Karpas-422 (cell line): Measurements from ENCODE around the gene CNGA3. TPM values are rescaled to one million over a fixed set of nuclear protein-coding genes. Genes with fewer than 3 reads are reported as not detected.

Experiments used
- DNase-seq: peaks from one replicate; pipeline ENCODE4 v3.0.0-alpha.2; 2015
- H2AFZ ChIP-seq: fragments of 200-600 bp; sonication (generic); 2 replicates; pipeline ENCODE4 v1.6.1; 2014; ENCODE audit warnings: antibody characterized with exemption, low read length, mixed read lengths
- H3K27ac ChIP-seq: fragments of 200-600 bp; sonication (generic); 2 replicates; pipeline ENCODE4 v1.5.1; 2014; ENCODE audit warnings: mild to moderate bottlenecking, low read length, moderate library complexity
- H3K27me3 ChIP-seq: fragments of 200-600 bp; sonication (generic); 2 replicates; pipeline ENCODE4 v1.6.1; 2014; ENCODE audit warnings: low read length, mixed read lengths
- H3K36me3 ChIP-seq: fragments of 200-600 bp; sonication (generic); 2 replicates; pipeline ENCODE4 v1.6.1; 2014; ENCODE audit warnings: low read length, mixed read lengths; ENCODE audit not compliant: insufficient read depth
- H3K4me1 ChIP-seq: fragments of 200-600 bp; sonication (generic); 2 replicates; pipeline ENCODE4 v1.6.1; 2014; ENCODE audit warnings: mild to moderate bottlenecking, low read length, mixed read lengths
- H3K4me2 ChIP-seq: fragments of 200-600 bp; sonication (generic); 2 replicates; pipeline ENCODE4 v1.6.1; 2014; ENCODE audit warnings: low read length, low read depth, mild to moderate bottlenecking; ENCODE audit not compliant: poor library complexity, severe bottlenecking
- H3K4me3 ChIP-seq: fragments of 200-600 bp; sonication (generic); 2 replicates; pipeline ENCODE4 v1.5.1; 2014; ENCODE audit warnings: mild to moderate bottlenecking, antibody characterized with exemption, low read length, mixed read lengths
- H3K79me2 ChIP-seq: fragments of 200-600 bp; sonication (generic); 2 replicates; pipeline ENCODE4 v1.6.1; 2014; ENCODE audit warnings: mild to moderate bottlenecking, low read length, mixed read lengths
- H3K9ac ChIP-seq: fragments of 200-600 bp; sonication (generic); 2 replicates; pipeline ENCODE4 v1.6.0; 2014; ENCODE audit warnings: low read length
- H3K9me2 ChIP-seq: fragments of 200-600 bp; sonication (generic), shearing (Covaris generic); replicated peaks from 2 replicates; pipeline ENCODE4 v1.6.0; 2014; ENCODE audit warnings: mild to moderate bottlenecking, low read length, moderate library complexity; ENCODE audit not compliant: insufficient read depth
- H3K9me3 ChIP-seq: fragments of 300-700, 200-600 bp; sonication (generic); 2 replicates; pipeline ENCODE4 v1.6.1; 2014; ENCODE audit warnings: low read length, mixed read lengths
- H4K20me1 ChIP-seq: fragments of 200-600 bp; sonication (generic); 2 replicates; pipeline ENCODE4 v1.6.1; 2014; ENCODE audit warnings: mild to moderate bottlenecking, antibody characterized with exemption, low read length, low read depth; ENCODE audit not compliant: insufficient read depth
- total RNA-seq: library from RNA; depleted of rRNA; stranded (reverse); fragments of >200 nt; shearing (Covaris generic); gene quantifications from 2 replicates; pipeline ENCODE4 v1.2.3, GENCODE V29; 2014; ENCODE audit warnings: low replicate concordance

The CNGA3 gene
- total RNA-seq, 1 experiment from 2014 or later, result 0.07 TPM

- no peak overlapping the region for H3K4me2 ChIP-seq
These were observed 11.6 kb downstream of the CNGA3 start for GRCh38 chr2:98357849-98358248.

GRCh38 chr2:98359986-98360385 is 13.7 kb downstream of the CNGA3 start:
- no peaks in the 10 kb centered on the region for H3K36me3 ChIP-seq
- H3K27ac ChIP-seq, result no peak overlapping the region
- no peak overlapping the region for H3K9ac ChIP-seq
- H3K4me1 ChIP-seq, result no peaks in the 10 kb centered on the region
- no peaks in the 10 kb centered on the region for H3K9me3 ChIP-seq
- H3K4me3 ChIP-seq, result no peak overlapping the region
- no peak overlapping the region for H2AFZ ChIP-seq
- H3K9me2 ChIP-seq, result no peaks in the 10 kb centered on the region
- H3K27me3 ChIP-seq, result no peaks in the 10 kb centered on the region
- H3K4me2 ChIP-seq, result no peak overlapping the region
- no peak for DNase-seq
- H3K79me2 ChIP-seq, result no peaks in the 10 kb centered on the region
- H4K20me1 ChIP-seq, result no peaks in the 10 kb centered on the region

More at GRCh38 chr2:98357849-98358248, 11.6 kb downstream of the CNGA3 start:
- no peaks in the 10 kb centered on the region for H3K36me3 ChIP-seq
- H3K79me2 ChIP-seq, result no peaks in the 10 kb centered on the region
- H3K9me3 ChIP-seq, result no peaks in the 10 kb centered on the region
- no peak overlapping the region for H2AFZ ChIP-seq
- no peak overlapping the region for H3K27ac ChIP-seq
- H4K20me1 ChIP-seq, result no peaks in the 10 kb centered on the region
- no peaks in the 10 kb centered on the region for H3K9me2 ChIP-seq
- no peak overlapping the region for H3K4me3 ChIP-seq
- H3K4me1 ChIP-seq, result no peaks in the 10 kb centered on the region
- H3K9ac ChIP-seq, result no peak overlapping the region
- no peaks in the 10 kb centered on the region for H3K27me3 ChIP-seq
- DNase-seq, result no peak

- H3K27ac ChIP-seq, result no peak overlapping the region
- H3K27me3 ChIP-seq, result no peaks in the 10 kb centered on the region
- no peaks in the 10 kb centered on the region for H3K36me3 ChIP-seq
- H3K4me2 ChIP-seq, result no peak overlapping the region
- no peak overlapping the region for H2AFZ ChIP-seq
- no peaks in the 10 kb centered on the region for H3K4me1 ChIP-seq
- no peaks in the 10 kb centered on the region for H3K9me3 ChIP-seq
- DNase-seq, result no peak
- H4K20me1 ChIP-seq, result no peaks in the 10 kb centered on the region
- H3K9ac ChIP-seq, result no peak overlapping the region
- no peaks in the 10 kb centered on the region for H3K9me2 ChIP-seq
- H3K4me3 ChIP-seq, result no peak overlapping the region
- H3K79me2 ChIP-seq, result no peaks in the 10 kb centered on the region
These were observed 21.5 kb downstream of the CNGA3 start for GRCh38 chr2:98367721-98368120.

DNA sequence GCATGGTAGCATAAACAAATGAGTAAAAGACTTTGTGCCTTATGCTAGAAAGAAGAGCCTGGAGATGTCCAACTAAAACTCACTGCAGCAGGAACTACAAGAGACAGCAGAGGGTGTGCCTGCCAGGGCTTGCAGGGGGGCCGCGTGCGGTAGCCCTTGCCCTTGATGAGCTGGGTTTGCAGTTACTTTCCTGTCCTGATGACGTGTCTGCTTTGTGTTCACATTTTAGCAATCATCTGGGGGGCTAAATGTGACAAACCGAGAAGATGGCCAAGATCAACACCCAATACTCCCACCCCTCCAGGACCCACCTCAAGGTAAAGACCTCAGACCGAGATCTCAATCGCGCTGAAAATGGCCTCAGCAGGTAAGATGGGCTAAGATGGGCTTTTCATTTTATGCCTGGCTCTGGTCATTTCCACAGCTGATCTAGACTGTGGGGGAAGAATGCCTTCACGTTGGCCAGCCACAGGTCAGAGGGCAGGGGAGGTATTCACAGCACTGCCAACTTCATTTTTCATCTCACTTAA is 23.5 kb downstream of the CNGA3 start:
- Histone ChIP-seq H3K9me2 (no peaks in the 10 kb centered on the region), H3K9ac (no peak overlapping the region), H2AFZ (no peak overlapping the region), H3K27me3 (no peaks in the 10 kb centered on the region), H3K27ac (no peak overlapping the region), H3K4me1 (no peaks in the 10 kb centered on the region), H3K4me2 (no peak overlapping the region), H3K4me3 (no peak overlapping the region), H3K9me3 (no peaks in the 10 kb centered on the region), H3K79me2 (no peaks in the 10 kb centered on the region), H4K20me1 (no peaks in the 10 kb centered on the region), H3K36me3 (no peaks in the 10 kb centered on the region)
- no peak for DNase-seq

DNA sequence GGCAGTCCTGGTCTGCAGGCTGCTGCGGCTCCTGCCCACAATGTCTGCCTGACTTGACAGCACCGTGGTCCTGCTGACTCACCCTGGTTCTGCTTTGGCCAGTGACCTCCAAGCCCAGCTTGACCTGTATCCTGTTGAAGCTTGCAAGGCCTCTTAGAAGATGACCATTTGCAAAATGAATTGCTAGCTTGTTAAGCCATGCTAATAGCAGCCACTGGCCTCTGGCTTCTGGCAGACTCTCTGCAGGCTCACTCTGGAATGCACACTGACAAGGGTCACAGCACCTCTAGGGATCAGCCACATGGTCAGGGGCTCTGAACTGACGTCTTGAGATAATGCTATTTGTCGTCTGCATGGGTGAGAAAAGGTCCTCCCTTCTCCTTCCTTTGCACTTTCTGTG is 25.9 kb downstream of the CNGA3 start:
- no peak overlapping the region for H3K4me2 ChIP-seq

GRCh38 chr2:98372579-98372978 is 26.3 kb downstream of the CNGA3 start:
- no peak overlapping the region for H3K4me3 ChIP-seq
- H4K20me1 ChIP-seq, result 0 out of 2 replicates have a peak, but pooled peaks cover 2% of the 10 kb centered on the region
- no peak for DNase-seq
- no peak overlapping the region for H2AFZ ChIP-seq
- H3K27ac ChIP-seq, result no peak overlapping the region
- H3K4me2 ChIP-seq, result no peak overlapping the region
- H3K9me3 ChIP-seq, result no peaks in the 10 kb centered on the region
- H3K79me2 ChIP-seq, result no peaks in the 10 kb centered on the region
- no peaks in the 10 kb centered on the region for H3K9me2 ChIP-seq
- H3K4me1 ChIP-seq, result no peaks in the 10 kb centered on the region
- no peaks in the 10 kb centered on the region for H3K27me3 ChIP-seq
- H3K9ac ChIP-seq, result no peak overlapping the region
- no peaks in the 10 kb centered on the region for H3K36me3 ChIP-seq

More for the DNA sequence above, 25.9 kb downstream of the CNGA3 start:
- Histone ChIP-seq H3K4me3 (no peak overlapping the region), H3K27me3 (no peaks in the 10 kb centered on the region), H3K79me2 (no peaks in the 10 kb centered on the region), H3K9me2 (no peaks in the 10 kb centered on the region), H3K9ac (no peak overlapping the region), H4K20me1 (0 out of 2 replicates have a peak, but pooled peaks cover 2% of the 10 kb centered on the region), H3K4me1 (no peaks in the 10 kb centered on the region), H3K27ac (no peak overlapping the region), H3K36me3 (no peaks in the 10 kb centered on the region), H2AFZ (no peak overlapping the region), H3K9me3 (no peaks in the 10 kb centered on the region)
- no peak for DNase-seq

GRCh38 chr2:98374286-98374685 is 28.0 kb downstream of the CNGA3 start:
- H3K4me3 ChIP-seq, result no peak overlapping the region
- no peaks in the 10 kb centered on the region for H3K9me2 ChIP-seq
- 0 out of 2 replicates have a peak, but pooled peaks cover 2% of the 10 kb centered on the region for H4K20me1 ChIP-seq
- H2AFZ ChIP-seq, result no peak overlapping the region
- H3K27ac ChIP-seq, result no peak overlapping the region
- no peaks in the 10 kb centered on the region for H3K79me2 ChIP-seq
- H3K4me2 ChIP-seq, result no peak overlapping the region
- H3K27me3 ChIP-seq, result no peaks in the 10 kb centered on the region
- DNase-seq, result no peak
- no peaks in the 10 kb centered on the region for H3K36me3 ChIP-seq
- H3K4me1 ChIP-seq, result no peaks in the 10 kb centered on the region
- no peak overlapping the region for H3K9ac ChIP-seq
- no peaks in the 10 kb centered on the region for H3K9me3 ChIP-seq

DNA sequence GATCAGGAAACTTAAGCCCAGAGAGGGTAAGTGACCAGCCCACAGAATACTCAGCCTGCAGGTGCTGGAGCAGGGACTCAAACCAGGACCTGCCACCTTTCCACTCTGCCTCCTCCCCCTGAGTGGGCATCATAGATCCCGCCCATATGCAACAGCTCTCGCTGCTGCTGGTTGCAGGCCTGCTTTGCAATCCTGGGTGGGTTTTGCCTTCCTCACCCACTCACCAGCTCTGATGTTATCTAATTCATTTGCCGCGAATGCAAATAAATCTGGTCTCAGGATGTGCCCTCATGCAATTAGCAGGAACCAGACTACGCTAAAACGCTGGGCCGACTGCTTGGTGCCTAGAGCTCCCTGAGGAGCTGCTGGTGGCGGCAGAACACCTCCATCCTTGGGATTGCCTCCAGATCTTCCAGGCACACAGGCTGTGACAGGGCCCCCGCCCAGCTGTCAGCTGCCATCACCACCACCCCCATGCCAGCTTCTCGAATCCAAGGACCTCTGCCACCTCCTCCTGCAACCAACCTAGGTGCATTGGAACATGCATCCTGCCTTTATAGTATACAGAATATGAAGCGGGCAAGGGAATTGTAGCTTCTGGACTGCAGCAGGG is 28.8 kb downstream of the CNGA3 start:
- Histone ChIP-seq H4K20me1 (0 out of 2 replicates have a peak, but pooled peaks cover 2% of the 10 kb centered on the region), H3K79me2 (no peaks in the 10 kb centered on the region), H3K9me3 (no peaks in the 10 kb centered on the region)

More for the DNA sequence above, 28.8 kb downstream of the CNGA3 start:
- H3K4me3 ChIP-seq, result no peak overlapping the region
- no peaks in the 10 kb centered on the region for H3K9me2 ChIP-seq
- H3K9ac ChIP-seq, result no peak overlapping the region
- no peak for DNase-seq
- no peak overlapping the region for H2AFZ ChIP-seq
- no peak overlapping the region for H3K4me2 ChIP-seq
- no peak overlapping the region for H3K27ac ChIP-seq
- H3K4me1 ChIP-seq, result no peaks in the 10 kb centered on the region
- H3K27me3 ChIP-seq, result no peaks in the 10 kb centered on the region
- H3K36me3 ChIP-seq, result no peaks in the 10 kb centered on the region
